Measurements from ENCODE around the gene PARN.

GRCh38 chr16:14562691-14563491, 67.2 kb downstream of the PARN start:
- peak in 6 of 7 experiments; percentile 11 to 50 (median 36) for TF ChIP-seq CTCF (IDR thresholded peaks at IDR 0.05)
- no peak for TF ChIP-seq POLR2A (IDR thresholded peaks at IDR 0.05)

Data from body of pancreas (tissue), 4 donors.